DND-41 (cell line): ENCODE measurements around the gene VAV2.

Experiments used
- EZH2 ChIP-seq: IDR thresholded peaks from 3 replicates; pipeline ENCODE4 v1.6.1; 2012; ENCODE audit warnings: borderline replicate concordance, low read depth, mild to moderate bottlenecking, moderate library complexity, low read length, inconsistent platforms; ENCODE audit not compliant: severe bottlenecking
- TF ChIP-seq, protein P1 (sequence below): IDR thresholded peaks from 2 replicates; pipeline ENCODE4 v1.5.1; 2012; ENCODE audit warnings: borderline replicate concordance, low read length, moderate library complexity, mild to moderate bottlenecking; ENCODE audit not compliant: poor library complexity, severe bottlenecking; ENCODE audit errors: extremely low read depth

GRCh38 chr9:133917375-133917774 is 74.7 kb downstream of the VAV2 start:
- TF ChIP-seq, protein P1, sequence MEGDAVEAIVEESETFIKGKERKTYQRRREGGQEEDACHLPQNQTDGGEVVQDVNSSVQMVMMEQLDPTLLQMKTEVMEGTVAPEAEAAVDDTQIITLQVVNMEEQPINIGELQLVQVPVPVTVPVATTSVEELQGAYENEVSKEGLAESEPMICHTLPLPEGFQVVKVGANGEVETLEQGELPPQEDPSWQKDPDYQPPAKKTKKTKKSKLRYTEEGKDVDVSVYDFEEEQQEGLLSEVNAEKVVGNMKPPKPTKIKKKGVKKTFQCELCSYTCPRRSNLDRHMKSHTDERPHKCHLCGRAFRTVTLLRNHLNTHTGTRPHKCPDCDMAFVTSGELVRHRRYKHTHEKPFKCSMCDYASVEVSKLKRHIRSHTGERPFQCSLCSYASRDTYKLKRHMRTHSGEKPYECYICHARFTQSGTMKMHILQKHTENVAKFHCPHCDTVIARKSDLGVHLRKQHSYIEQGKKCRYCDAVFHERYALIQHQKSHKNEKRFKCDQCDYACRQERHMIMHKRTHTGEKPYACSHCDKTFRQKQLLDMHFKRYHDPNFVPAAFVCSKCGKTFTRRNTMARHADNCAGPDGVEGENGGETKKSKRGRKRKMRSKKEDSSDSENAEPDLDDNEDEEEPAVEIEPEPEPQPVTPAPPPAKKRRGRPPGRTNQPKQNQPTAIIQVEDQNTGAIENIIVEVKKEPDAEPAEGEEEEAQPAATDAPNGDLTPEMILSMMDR, result no peak
- TF ChIP-seq EZH2, result no peak
